Measurements from ENCODE around the gene KIF14.

DNA sequence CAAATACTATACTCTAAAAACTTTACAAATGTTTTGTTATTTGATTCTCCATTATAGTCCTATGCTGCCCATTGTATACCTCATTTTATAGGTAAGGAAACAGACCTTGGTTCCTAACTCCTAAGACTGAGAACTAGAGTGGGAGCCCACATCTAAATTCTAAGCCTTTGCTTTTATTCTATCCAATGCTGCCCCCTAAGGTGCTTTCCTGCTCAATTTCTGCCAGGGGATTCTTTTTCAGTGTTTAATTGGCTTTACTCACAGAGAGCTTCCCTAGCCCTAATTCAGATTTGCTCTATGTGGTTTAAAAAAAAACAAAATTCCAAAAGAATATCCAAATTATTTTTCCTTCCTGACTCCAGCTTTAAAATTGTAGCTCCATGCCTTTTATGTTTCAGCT, 64.5 kb downstream of the KIF14 start:
- no peak for TF ChIP-seq POLR2A (IDR thresholded peaks at IDR 0.05; ENCODE audit: low read depth, low read length)
- TF ChIP-seq EZH2 (IDR thresholded peaks at IDR 0.05; ENCODE audit: borderline replicate concordance, low read depth, low read length, severe bottlenecking), result no peak
- TF ChIP-seq CTCF (IDR thresholded peaks at IDR 0.05; ENCODE audit: extremely low read depth in 1 of 2, insufficient read depth in 1 of 2, low read depth in 1 of 2, low read length in 2 of 2), result no peak
- TF ChIP-seq, protein P1, sequence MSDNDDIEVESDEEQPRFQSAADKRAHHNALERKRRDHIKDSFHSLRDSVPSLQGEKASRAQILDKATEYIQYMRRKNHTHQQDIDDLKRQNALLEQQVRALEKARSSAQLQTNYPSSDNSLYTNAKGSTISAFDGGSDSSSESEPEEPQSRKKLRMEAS (IDR thresholded peaks at IDR 0.05; ENCODE audit: insufficient read depth, insufficient read length), result no peak
- no peak for TF ChIP-seq POLR2AphosphoS5 (IDR thresholded peaks at IDR 0.05; ENCODE audit: insufficient read depth, low read depth, low read length)
- TF ChIP-seq JUN (IDR thresholded peaks at IDR 0.05; ENCODE audit: borderline replicate concordance, insufficient read depth, insufficient read length, low read depth), result no peak
- TF ChIP-seq MYC (IDR thresholded peaks at IDR 0.05; ENCODE audit: low read depth, low read length), result no peak
- no peak for TF ChIP-seq GATA2 (IDR thresholded peaks at IDR 0.05; ENCODE audit: insufficient read depth, insufficient read length, low read depth, low read length)

All from endothelial cell of umbilical vein (primary cell).